ENCODE results near the gene LHFPL3.

LHFPL3 gene

DNA sequence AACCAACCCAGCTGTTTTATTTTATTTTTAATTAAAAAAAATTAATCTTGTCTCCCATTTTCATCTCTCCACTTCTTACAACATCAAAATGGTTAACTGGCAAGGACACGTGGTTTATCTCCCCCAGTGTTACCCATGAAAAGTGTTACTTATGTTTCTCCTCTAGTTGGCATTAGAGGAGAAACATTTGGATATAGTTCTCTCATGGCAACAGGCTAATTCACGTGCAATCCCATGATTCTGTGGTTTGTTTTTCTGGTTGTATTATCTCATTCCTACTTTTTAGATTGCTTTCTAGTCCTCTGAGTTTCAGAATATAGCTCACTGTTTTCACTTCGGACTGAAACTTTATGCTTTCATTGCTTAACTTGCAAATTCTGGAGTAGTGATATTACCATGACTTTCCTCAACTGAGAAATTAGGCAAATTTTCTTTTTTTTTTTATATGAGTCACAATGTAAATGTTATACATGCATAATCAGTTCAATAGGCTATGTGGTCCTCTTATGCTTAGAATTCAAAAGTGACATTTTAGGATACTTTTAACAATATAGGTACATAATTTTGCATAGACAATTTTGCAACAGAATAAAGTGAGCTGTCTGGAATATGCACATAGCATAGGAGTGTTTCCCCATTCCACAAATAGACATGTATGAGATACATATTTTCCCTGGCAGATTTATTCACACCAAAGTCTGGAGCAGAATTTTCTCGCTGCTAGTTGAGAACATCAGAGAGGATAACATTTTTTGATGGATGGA lies 43.0 kb downstream of the LHFPL3 start:
- DNase-seq (ENCODE audit: low read depth): no peak

GRCh38 chr7:104371980-104372357 lies 43.6 kb downstream of the LHFPL3 start:
- no peak for DNase-seq (ENCODE audit: low read depth)

DNA sequence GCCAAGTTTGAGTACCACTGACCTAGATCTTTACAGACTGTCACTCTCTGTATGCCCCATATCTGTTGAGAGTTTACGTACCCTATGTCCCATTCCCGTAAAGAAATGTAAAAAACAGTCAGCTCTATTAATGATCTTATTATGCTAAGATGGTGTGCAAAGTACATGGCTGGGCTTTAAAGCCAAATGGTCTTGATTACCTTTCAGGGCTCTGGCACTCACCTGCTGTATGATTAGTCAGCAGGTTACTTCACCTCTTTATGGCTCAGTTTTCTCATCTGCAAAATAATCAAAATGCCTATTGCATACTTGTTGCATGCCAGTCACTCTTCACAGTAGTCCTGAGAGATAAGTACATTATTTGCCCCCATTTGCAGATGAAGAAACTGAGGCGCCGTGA lies 54.2 kb downstream of the LHFPL3 start:
- DNase-seq (ENCODE audit: low read depth): no peak

GRCh38 chr7:104386943-104387342 lies 58.5 kb downstream of the LHFPL3 start:
- DNase-seq (ENCODE audit: low read depth): no peak

GRCh38 chr7:104388222-104388621 lies 59.8 kb downstream of the LHFPL3 start:
- DNase-seq (ENCODE audit: low read depth): no peak

GRCh38 chr7:104395162-104395561 lies 66.8 kb downstream of the LHFPL3 start:
- no peak for DNase-seq (ENCODE audit: low read depth)

DNA sequence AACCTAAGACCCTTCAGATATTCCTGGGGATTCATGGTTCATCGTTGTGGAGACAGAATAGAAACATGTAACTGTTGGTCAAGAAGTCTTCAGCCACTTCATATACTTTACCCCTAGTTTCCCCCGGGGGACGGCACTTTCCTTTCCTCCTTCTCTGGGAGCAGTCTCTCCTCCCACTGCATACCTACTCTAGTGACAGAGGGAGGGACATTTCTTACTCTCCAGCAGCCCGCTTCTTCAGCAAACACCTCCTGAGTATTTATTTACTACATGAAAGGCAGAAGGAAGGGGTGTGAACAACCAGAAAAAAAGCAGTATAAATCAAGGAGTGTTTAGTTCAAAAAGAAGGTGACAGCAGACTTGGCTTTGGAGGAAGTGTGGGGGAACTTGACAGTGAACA lies 69.0 kb downstream of the LHFPL3 start:
- DNase-seq (ENCODE audit: low read depth): no peak

GRCh38 chr7:104408371-104408770 lies 80.0 kb downstream of the LHFPL3 start:
- DNase-seq (ENCODE audit: low read depth): no peak

GRCh38 chr7:104410742-104411141 lies 82.3 kb downstream of the LHFPL3 start:
- DNase-seq (ENCODE audit: low read depth): no peak

DNA sequence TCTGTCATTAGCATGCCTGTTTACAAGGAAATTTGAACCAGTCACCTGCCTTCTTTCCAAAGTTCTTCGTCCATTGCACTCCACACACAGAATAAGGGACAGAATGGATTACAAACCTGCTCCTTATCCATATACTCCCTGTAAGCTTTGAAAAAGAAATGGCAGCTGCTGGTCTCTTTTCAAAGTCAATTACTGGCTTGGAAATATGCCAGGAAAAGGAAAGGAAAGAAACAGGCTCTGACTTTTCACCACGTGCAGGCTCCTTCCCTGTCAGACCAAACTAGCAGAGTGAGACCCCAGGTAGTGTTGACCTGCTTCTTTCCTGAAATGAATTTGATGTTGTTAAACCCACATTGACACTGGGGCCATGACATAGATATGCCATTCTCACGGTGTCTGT lies 84.5 kb downstream of the LHFPL3 start:
- DNase-seq (ENCODE audit: low read depth): no peak

GRCh38 chr7:104414216-104414615 lies 85.8 kb downstream of the LHFPL3 start:
- no peak for DNase-seq (ENCODE audit: low read depth)

DNA sequence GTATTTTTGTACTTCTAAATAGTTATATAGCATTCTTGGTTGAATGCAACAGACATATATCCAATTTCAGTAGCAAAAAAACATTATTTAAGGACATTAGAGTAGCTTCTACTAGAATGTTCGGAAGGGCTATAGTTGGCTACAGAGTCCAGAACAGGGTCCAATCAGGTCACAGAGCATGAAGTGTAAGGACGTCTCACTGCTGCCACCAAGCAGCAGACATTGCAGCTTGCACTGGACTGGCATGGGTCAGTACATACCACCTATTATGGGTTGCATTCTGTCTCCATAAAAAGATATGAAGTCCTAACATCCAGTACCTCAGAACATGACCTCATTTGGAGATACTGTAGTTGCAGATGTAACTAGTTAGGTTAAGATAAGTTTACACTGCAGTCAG lies 87.3 kb downstream of the LHFPL3 start:
- DNase-seq (ENCODE audit: low read depth): no peak

GRCh38 chr7:104416866-104417393 lies 88.5 kb downstream of the LHFPL3 start:
- no peak for DNase-seq (ENCODE audit: low read depth)

DNA sequence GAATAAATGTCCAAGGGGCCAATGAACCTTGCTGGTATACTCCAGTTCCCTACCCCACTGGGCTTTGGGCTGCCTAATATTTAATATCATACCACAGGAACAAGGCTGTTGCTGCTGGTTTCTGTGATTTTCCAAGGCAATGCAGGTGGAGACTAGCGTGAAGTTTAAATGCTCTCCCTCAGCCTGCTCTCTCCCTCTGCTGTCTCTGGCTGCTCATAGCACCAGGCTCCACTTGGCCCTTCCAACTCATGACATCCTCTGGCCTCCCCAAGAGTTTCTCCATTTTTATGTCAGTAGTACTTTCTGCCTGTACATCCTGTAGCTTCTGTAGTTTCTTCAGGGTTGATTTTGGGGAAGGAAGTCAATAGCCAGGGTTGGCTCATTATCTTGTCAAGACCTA lies 103.5 kb downstream of the LHFPL3 start:
- no peak for DNase-seq (ENCODE audit: low read depth)

DNA sequence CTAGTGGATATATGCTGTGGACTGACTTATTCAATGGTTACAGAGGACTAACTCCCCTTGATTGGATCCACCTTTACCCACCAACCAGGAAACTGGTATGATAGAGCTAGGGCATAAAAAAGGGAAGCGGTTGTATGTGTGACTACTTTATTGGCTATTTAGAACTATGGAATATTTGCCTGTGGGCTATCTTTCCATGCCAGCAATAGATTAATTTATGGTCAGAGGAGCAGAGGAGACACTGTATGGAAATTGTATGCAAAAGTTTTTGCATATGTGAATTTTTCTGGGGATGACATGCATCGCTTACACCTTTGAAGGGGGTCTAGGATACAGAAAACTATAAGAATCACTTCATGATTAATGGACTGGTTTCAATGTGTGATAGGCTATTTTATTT lies 105.7 kb downstream of the LHFPL3 start:
- DNase-seq (ENCODE audit: low read depth): no peak

DNA sequence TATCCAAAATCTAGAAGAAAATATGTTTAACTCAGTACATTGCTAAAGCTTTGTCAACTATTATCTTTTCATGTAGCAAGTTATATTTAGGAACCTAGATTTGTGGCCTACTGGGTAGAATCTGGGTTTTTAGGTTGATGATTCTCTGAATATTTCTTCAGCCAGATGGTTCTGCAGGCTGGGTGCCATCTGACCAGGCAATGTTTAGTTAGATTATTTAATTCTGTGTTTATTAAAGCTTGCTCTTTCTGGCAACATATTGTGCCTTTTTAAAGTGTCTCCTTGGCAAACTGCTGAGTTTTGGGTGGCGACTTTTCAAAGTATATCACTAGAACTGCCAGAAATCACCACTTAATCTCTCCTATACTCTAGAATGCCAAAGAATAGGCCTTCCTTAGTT lies 114.1 kb downstream of the LHFPL3 start:
- no peak for DNase-seq (ENCODE audit: low read depth)

- DNase-seq (ENCODE audit: low read depth): no peak
These were observed 115.6 kb downstream of the LHFPL3 start for GRCh38 chr7:104444017-104444416.

GRCh38 chr7:104445393-104445792 lies 117.0 kb downstream of the LHFPL3 start:
- DNase-seq (ENCODE audit: low read depth): no peak

GRCh38 chr7:104450861-104451260 lies 122.5 kb downstream of the LHFPL3 start:
- no peak for DNase-seq (ENCODE audit: low read depth)

DNA sequence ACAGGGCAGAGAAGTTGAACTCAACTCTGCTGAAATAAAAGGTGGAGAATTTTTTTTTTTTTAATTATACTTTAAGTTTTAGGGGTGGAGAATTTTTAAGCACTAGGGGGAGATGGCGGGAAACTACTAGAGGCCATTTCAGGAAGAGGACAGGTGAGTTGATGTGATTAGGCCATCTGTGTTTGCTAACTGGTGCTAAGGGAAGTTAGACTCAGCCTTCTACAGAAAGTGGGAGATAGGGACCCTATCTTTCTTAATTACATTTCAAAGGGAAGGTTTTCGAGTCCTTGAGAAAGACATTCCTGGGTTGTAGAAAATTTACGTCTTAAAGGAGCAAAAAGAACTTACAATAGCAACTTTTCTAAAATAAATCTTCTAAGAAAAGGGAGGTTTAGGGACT lies 124.8 kb downstream of the LHFPL3 start:
- no peak for DNase-seq (ENCODE audit: low read depth)

- DNase-seq (ENCODE audit: low read depth): no peak
These were observed 130.5 kb downstream of the LHFPL3 start for GRCh38 chr7:104458875-104459274.

DNA sequence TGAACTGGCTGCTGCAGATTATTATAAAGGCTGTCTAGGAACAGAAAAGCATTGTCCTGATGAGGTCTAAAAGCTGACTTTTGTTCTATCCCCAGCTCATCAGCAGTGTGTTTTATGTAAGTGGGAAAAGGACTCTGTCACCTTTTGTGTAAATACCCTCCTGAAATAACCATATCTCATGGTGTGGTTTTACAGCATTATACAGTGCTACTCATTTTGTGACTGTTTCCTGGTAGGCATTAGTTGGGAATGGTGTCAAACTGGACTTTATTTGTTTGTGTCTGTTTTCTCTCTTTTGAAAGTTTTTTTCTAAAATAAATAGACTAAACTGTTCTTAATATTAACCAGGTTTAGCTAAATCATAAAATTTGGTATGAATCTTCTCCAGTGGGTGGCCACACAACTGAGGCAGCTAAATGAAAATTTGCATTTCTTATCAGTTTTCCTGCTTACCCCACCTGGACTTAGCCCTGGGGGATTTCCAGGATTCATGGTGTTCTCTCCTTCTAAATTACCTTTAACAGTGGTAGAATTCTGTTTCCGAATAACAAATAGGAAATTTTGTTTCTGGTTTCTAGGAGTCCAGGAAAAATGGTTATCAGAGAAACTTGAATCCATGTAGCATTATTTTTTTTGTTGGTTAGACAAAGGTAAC lies 140.9 kb downstream of the LHFPL3 start:
- no peak for DNase-seq (ENCODE audit: low read depth)

DNA sequence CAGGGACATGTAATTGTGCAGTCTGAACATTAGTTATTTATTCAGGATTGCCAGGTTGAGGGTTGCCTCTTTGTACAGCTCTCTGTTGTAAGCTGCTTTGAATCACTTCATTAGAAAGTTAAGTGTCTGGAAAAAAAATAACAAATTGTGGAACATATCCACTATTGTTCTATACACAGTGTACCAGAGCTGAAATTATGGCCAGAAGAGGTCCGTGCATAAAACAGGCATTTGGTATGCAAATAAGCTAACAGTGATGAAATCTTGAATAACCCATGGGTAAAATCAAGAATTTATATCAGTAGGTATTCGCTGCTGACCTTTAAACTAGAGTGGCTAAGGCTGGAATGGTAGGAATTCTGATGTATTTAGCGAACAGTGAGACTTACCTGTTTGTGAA lies 152.1 kb downstream of the LHFPL3 start:
- no peak for DNase-seq (ENCODE audit: low read depth)
